A549 (cell line): Measurements from ENCODE around the gene TMEM196. TPM values are rescaled to one million over a fixed set of nuclear protein-coding genes. Genes with fewer than 3 reads are reported as not detected.

Source experiments
- ATAC-seq, 2 experiments: fragments of 200-7000 bp in 1 of 2; fragments of >200 bp in 1 of 2; cut with Nextera tagmentation in 1 of 2; cut with Tn5 transposase in 1 of 2; 3 replicates each; pipeline versions ENCODE4 v1.8.0 to v1.9.1; 2018 to 2020; ENCODE audit warnings: mild to moderate bottlenecking in 1 of 2, moderate library complexity in 1 of 2
- CTCF ChIA-PET: fragments of 300-600 bp; sonication (Branson Sonifier 250); formaldehyde crosslinking; extraction: SDS; loops from one replicate; lab custom pipeline; 2021; ENCODE audit warnings: antibody characterized with exemption, inconsistent platforms; lab: Yijun Ruan, JAX
- POLR2A ChIA-PET: fragments of 350-600 bp; formaldehyde crosslinking; extraction: SDS; loops from one replicate; lab custom pipeline; 2021; ENCODE audit warnings: antibody characterized with exemption, inconsistent platforms; lab: Yijun Ruan, JAX
- DNase-seq, 2 experiments: peaks; one replicate each; pipeline versions ENCODE4 v3.0.0 to v3.0.0-alpha.2; 2011 to 2016; ENCODE audit warnings: low read depth in 1 of 2, low spot score in 1 of 2
- FAIRE-seq: peaks from 2 replicates; lab custom pipeline; 2011; peaks lifted over from hg19 to GRCh38; lab: Jason Lieb, UNC
- H3K27ac ChIP-seq, 2 experiments: fragments of >200 bp; sonication (Bioruptor Twin); formaldehyde crosslinking; 3 replicates each; pipeline ENCODE4 v1.5.1; 2016 to 2017
- H3K4me1 ChIP-seq: fragments of >200 bp; sonication (Bioruptor Twin); formaldehyde crosslinking; 3 replicates; pipeline ENCODE4 v1.6.1; 2016
- H3K4me2 ChIP-seq: fragments of >200 bp; sonication (Bioruptor Twin); formaldehyde crosslinking; 3 replicates; pipeline ENCODE4 v1.6.1; 2016
- H3K4me3 ChIP-seq: fragments of >200 bp; sonication (Bioruptor Twin); formaldehyde crosslinking; 3 replicates; pipeline ENCODE4 v1.5.1; 2016
- H3K9me3 ChIP-seq: fragments of >200 bp; sonication (Bioruptor Twin); formaldehyde crosslinking; 3 replicates; pipeline ENCODE4 v1.6.1; 2016
- CBX2 ChIP-seq: fragments of 200-600 bp; sonication (generic); IDR thresholded peaks from 2 replicates; pipeline ENCODE4 v1.6.1; 2016; ENCODE audit warnings: low read depth, mild to moderate bottlenecking, borderline replicate concordance
- CBX8 ChIP-seq: fragments of 200-600 bp; sonication (generic); IDR thresholded peaks from 2 replicates; pipeline ENCODE4 v1.6.1; 2016
- CTCF ChIP-seq: fragments of >200 bp; sonication (Bioruptor Twin); formaldehyde crosslinking; IDR thresholded peaks from 3 replicates; pipeline ENCODE4 v1.5.1; 2016
- ELK1 ChIP-seq: fragments of 150-350 bp; IDR thresholded peaks from 2 replicates; pipeline ENCODE4 v1.6.1; 2014; ENCODE audit warnings: low read depth, mild to moderate bottlenecking, low read length
- FOSB ChIP-seq: fragments of 250-450 bp; sonication (Bioruptor Pico); IDR thresholded peaks from 2 replicates; pipeline ENCODE4 v1.5.0; 2020; ENCODE audit warnings: mild to moderate bottlenecking, moderate library complexity
- HEYL ChIP-seq: fragments of 250-450 bp; sonication (Bioruptor Pico); IDR thresholded peaks from 2 replicates; pipeline ENCODE4 v1.8.0; 2021; ENCODE audit warnings: mild to moderate bottlenecking, moderate library complexity
- HOXB13 ChIP-seq: fragments of 250-450 bp; sonication (Bioruptor Pico); IDR thresholded peaks from 2 replicates; pipeline ENCODE4 v1.5.0; 2020; ENCODE audit warnings: low read depth, mild to moderate bottlenecking, moderate library complexity
- JUNB ChIP-seq: fragments of >200 bp; sonication (Bioruptor Twin); formaldehyde crosslinking; IDR thresholded peaks from 2 replicates; pipeline ENCODE4 v1.6.1; 2016
- KDM1A ChIP-seq: fragments of 200-600 bp; sonication (generic); IDR thresholded peaks from 2 replicates; pipeline ENCODE4 v1.6.1; 2016; ENCODE audit warnings: low read depth, mild to moderate bottlenecking
- KDM5A ChIP-seq: fragments of 200-600 bp; sonication (generic); IDR thresholded peaks from 2 replicates; pipeline ENCODE4 v1.6.1; 2016; ENCODE audit warnings: antibody characterized with exemption, mild to moderate bottlenecking
- MAFK ChIP-seq: fragments of 450-650 bp; IDR thresholded peaks from 2 replicates; pipeline ENCODE4 v1.6.1; 2014; ENCODE audit not compliant: partially characterized antibody
- MAZ ChIP-seq: fragments of 150-350 bp; IDR thresholded peaks from 2 replicates; pipeline ENCODE4 v1.6.1; 2014; ENCODE audit warnings: antibody characterized with exemption, low read depth, low read length, borderline replicate concordance
- NPAS2 ChIP-seq: fragments of 250-450 bp; sonication (Bioruptor Pico); IDR thresholded peaks from 2 replicates; pipeline ENCODE4 v1.8.0; 2022; ENCODE audit warnings: mild to moderate bottlenecking, moderate library complexity, borderline replicate concordance
- POLR2A ChIP-seq: IDR thresholded peaks from 2 replicates; pipeline ENCODE4 v1.6.1; 2012; ENCODE audit warnings: mild to moderate bottlenecking, low read length
- RAD21 ChIP-seq, 2 experiments: fragments of >200 bp in 1 of 2; sonication (Bioruptor Twin) in 1 of 2; formaldehyde crosslinking in 1 of 2; IDR thresholded peaks in 1 of 2; conservative IDR thresholded peaks in 1 of 2; 2 replicates in 1 of 2; 3 replicates in 1 of 2; pipeline ENCODE4 v1.6.1; 2012 to 2018; ENCODE audit warnings: inconsistent platforms in 1 of 2
- RARB ChIP-seq: fragments of 250-450 bp; sonication (Bioruptor Pico); IDR thresholded peaks from 2 replicates; pipeline ENCODE4 v1.8.0; 2021; ENCODE audit warnings: mild to moderate bottlenecking, moderate library complexity
- SMC3 ChIP-seq: fragments of >200 bp; sonication (Bioruptor Twin); formaldehyde crosslinking; IDR thresholded peaks from 3 replicates; pipeline ENCODE4 v1.6.1; 2018; ENCODE audit warnings: inconsistent platforms
- TFCP2L1 ChIP-seq: fragments of 250-450 bp; sonication (Bioruptor Pico); IDR thresholded peaks from 2 replicates; pipeline ENCODE4 v1.5.0; 2021; ENCODE audit warnings: mild to moderate bottlenecking
- ZC3H11A ChIP-seq: fragments of 450-650 bp; IDR thresholded peaks from 2 replicates; pipeline ENCODE4 v1.6.1; 2014; ENCODE audit warnings: antibody characterized with exemption, mild to moderate bottlenecking
- ZNF302 ChIP-seq: fragments of 250-450 bp; sonication (Bioruptor Pico); IDR thresholded peaks from 2 replicates; pipeline ENCODE4 v1.9.0; 2021; ENCODE audit warnings: inconsistent platforms, mild to moderate bottlenecking, moderate library complexity
- ZSCAN20 ChIP-seq: fragments of 250-450 bp; sonication (Bioruptor Pico); IDR thresholded peaks from 2 replicates; pipeline ENCODE4 v1.8.0; 2022; ENCODE audit warnings: mild to moderate bottlenecking, moderate library complexity
- WGBS: methylation state at CpG from one replicate; pipeline ENCODE4 v1.1.6; 2017; ENCODE audit errors: missing lambda C conversion rate; 5-methylcytosine and 5-hydroxymethylcytosine counted together
- polyA plus RNA-seq, 4 experiments: library from polyadenylated mRNA; depleted of rRNA in 3 of 4; stranded (reverse); fragments of >200 nt; fragmentation: RNase III in 1 of 4; extraction: RNeasy Plus Mini Kit Qiagen cat#74134 plus additional on column Dnase treatment in 1 of 4; gene quantifications; 2 replicates in 3 of 4; 3 replicates in 1 of 4; pipeline ENCODE4 v1.2.3, GENCODE V29; 2011 to 2017
- TF ChIP-seq, protein P1 (sequence below): fragments of 450-650 bp; IDR thresholded peaks from 2 replicates; pipeline ENCODE4 v1.6.1; 2014; ENCODE audit warnings: antibody characterized with exemption

TMEM196 gene
- polyA plus RNA-seq, 2 of the 4 experiments (the other 2 are of a cell fraction): not detected

DNA sequence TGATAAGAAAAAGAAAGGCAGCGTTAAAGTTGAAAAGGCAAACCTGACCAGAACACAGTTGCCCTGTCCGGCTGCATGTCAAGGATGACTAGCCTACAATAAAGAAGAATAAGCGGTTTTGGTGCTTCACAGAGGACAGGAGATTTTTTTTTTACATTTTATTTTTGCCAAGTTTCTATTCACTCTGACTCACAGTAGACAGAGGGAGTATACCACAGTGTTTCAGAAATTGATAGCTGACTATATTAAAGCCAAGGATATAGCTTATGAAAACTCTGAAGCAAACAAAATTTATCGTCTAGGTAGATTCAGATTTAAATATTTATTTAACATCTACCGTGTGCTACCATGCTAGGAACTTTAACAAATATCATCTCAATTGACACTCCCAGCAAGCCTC is 47.6 kb downstream of the TMEM196 start:
- no peak for TF ChIP-seq HEYL
- no peak for TF ChIP-seq NPAS2
- no peak for TF ChIP-seq KDM5A
- TF ChIP-seq ZC3H11A: no peak
- TF ChIP-seq POLR2A: no peak
- no peak for TF ChIP-seq FOSB
- no peak for TF ChIP-seq JUNB
- no peak for TF ChIP-seq ZNF302 (CRISPR knock-in tag)
- no peak for TF ChIP-seq CBX8
- no peak for TF ChIP-seq ELK1
- no peak for TF ChIP-seq HOXB13 (CRISPR knock-in tag)
- no peak for TF ChIP-seq TFCP2L1
- no peaks in the 10 kb centered on the region for H3K4me1 ChIP-seq
- ChIA-PET POLR2A (interaction anchor here (1.0 kb wide), 1 partner anchor 17 kb away, joined by 3 read pairs; the partner anchor contains the start of gene POLR1F), CTCF (interaction anchor here (0.8 to 1.8 kb wide), 3 partner anchors 9 to 873 kb away, joined by 3 to 7 read pairs (median 3); no protein-coding TSS in a partner anchor)
- no peak overlapping the region for H3K4me3 ChIP-seq
- no peak for FAIRE-seq
- no peak overlapping the region for H3K27ac ChIP-seq
- H3K4me2 ChIP-seq: no peak overlapping the region
- 50% methylated on average over 5 of the region's 5 CpGs for WGBS
- H3K9me3 ChIP-seq: no peaks in the 10 kb centered on the region
- DNase-seq: no peak
- no peak for ATAC-seq

DNA sequence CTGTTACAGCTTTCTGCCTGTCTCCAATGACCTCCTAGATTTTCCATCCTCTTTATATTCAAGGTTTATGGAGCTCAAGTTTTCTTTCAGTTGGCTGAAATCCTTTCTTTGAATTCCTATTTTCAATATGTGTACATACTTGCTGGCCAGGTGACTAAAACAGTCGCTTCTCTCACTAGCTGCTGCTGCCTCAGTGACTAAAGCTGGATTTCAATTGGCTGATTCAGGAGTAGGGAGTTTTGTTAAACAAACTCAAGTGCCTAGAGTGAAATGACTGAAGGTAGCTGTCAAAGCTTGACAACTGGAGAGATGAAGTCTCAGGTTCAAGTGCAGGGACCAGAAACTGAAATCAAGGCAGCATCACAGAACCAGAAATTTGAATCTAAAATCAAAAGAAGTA is 57.9 kb downstream of the TMEM196 start:
- DNase-seq (no peak), ATAC-seq (no peak), FAIRE-seq (no peak)
- H3K9me3 ChIP-seq: no peaks in the 10 kb centered on the region
- ChIA-PET CTCF (interaction anchor here (0.6 to 11.6 kb wide), 5 partner anchors 18 to 882 kb away, joined by 3 to 243 read pairs (median 4); no protein-coding TSS in a partner anchor), POLR2A (no interaction called here)
- H3K4me3 ChIP-seq: no peak overlapping the region
- TF ChIP-seq MAZ (no peak), ZSCAN20 (CRISPR knock-in tag) (no peak), TFCP2L1 (no peak), CBX2 (no peak), KDM5A (no peak), KDM1A (no peak)
- WGBS: 45% methylated on average over 1 of the region's 1 CpG
- no peaks in the 10 kb centered on the region for H3K4me1 ChIP-seq
- no peak overlapping the region for H3K27ac ChIP-seq
- no peak overlapping the region for H3K4me2 ChIP-seq

DNA sequence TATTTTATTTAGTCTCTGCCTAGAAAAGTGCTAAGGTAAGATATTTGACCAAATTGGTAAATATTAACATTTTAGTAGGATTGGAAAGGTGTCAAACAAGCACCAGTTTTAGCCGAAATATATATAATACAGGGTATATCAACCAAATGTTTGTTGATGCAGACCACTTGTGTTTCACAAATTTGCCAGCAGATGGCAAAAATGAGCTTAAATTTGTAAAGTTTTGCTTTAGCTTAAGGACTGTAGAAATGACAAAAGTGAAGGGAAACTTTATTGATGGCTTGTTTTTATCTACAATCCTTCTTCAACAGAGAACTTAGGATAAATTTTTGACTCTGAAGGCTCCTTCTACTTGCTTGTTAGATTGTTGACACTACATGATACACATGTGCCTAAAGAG is 59.7 kb downstream of the TMEM196 start:
- Histone ChIP-seq H3K27ac (no peak overlapping the region), H3K4me1 (0 out of 3 replicates have a peak, but pooled peaks cover 5% of the 10 kb centered on the region), H3K9me3 (no peaks in the 10 kb centered on the region), H3K4me3 (no peak overlapping the region), H3K4me2 (no peak overlapping the region)
- POLR2A ChIA-PET: no interaction called here
- ATAC-seq (peak in 1 of 2 experiments; percentile 50; a peak in 2 of 6 replicates), DNase-seq (peak in 1 of 2 experiments; percentile 54), FAIRE-seq (peak; percentile 90)
- WGBS: 35% methylated on average over 1 of the region's 1 CpG
- CTCF ChIA-PET: interaction anchor here (0.6 to 11.6 kb wide), 38 partner anchors 10 to 1493 kb away, joined by 3 to 243 read pairs (median 4); partner anchors contain the start of gene ITGB8
- TF ChIP-seq MAFK: no peak
- peak; percentile 91 for TF ChIP-seq SMC3
- peak; percentile 69 to 81 for TF ChIP-seq RAD21 (conservative IDR thresholded peaks at IDR 0.05 in 1 of 2, IDR thresholded peaks at IDR 0.05 in 1 of 2)
- TF ChIP-seq, protein P1, sequence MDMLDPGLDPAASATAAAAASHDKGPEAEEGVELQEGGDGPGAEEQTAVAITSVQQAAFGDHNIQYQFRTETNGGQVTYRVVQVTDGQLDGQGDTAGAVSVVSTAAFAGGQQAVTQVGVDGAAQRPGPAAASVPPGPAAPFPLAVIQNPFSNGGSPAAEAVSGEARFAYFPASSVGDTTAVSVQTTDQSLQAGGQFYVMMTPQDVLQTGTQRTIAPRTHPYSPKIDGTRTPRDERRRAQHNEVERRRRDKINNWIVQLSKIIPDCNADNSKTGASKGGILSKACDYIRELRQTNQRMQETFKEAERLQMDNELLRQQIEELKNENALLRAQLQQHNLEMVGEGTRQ: no peak
- TF ChIP-seq RARB (CRISPR knock-in tag): no peak
- peak; percentile 79 for TF ChIP-seq CTCF
